Neural cell (in vitro differentiated cells): ENCODE data around the gene PROX2. TPM values are rescaled to one million over a fixed set of nuclear protein-coding genes. Genes with fewer than 3 reads are reported as not detected.

Experiments
- H2AFZ ChIP-seq: fragments of 200-600, 300-800 bp; sonication (generic), shearing (Covaris generic); 2 replicates; pipeline ENCODE4 v1.6.0; 2014; ENCODE audit warnings: low read depth, mild to moderate bottlenecking, antibody characterized with exemption, low read length, moderate library complexity
- H3F3A ChIP-seq: fragments of 200-600 bp; shearing (Covaris generic); 2 replicates; pipeline ENCODE4 v1.6.1; 2016; ENCODE audit warnings: mild to moderate bottlenecking, moderate library complexity, mixed read lengths, antibody characterized with exemption, low read length; ENCODE audit not compliant: insufficient read depth, poor library complexity, severe bottlenecking
- H3K27ac ChIP-seq: fragments of 200-600, 300-800 bp; sonication (generic), shearing (Covaris generic); 2 replicates; pipeline ENCODE4 v1.5.1; 2014; ENCODE audit warnings: mild to moderate bottlenecking, low read length, moderate library complexity
- H3K27me3 ChIP-seq: fragments of 300-800, 200-600 bp; sonication (generic), shearing (Covaris generic); 2 replicates; pipeline ENCODE4 v1.6.0; 2014; ENCODE audit warnings: mild to moderate bottlenecking, low read depth, low read length, moderate library complexity; ENCODE audit not compliant: insufficient read depth
- H3K36me3 ChIP-seq: fragments of 300-800, 200-600 bp; sonication (generic), shearing (Covaris generic); 2 replicates; pipeline ENCODE4 v1.5.1; 2014; ENCODE audit warnings: mild to moderate bottlenecking, antibody characterized with exemption, low read length, moderate library complexity; ENCODE audit not compliant: insufficient read depth
- H3K4me2 ChIP-seq: fragments of 300-800, 200-600 bp; sonication (generic), shearing (Covaris generic); 2 replicates; pipeline ENCODE4 v1.6.0; 2014; ENCODE audit warnings: mild to moderate bottlenecking, low read length
- H3K4me3 ChIP-seq: fragments of 300-800, 200-600 bp; sonication (generic), shearing (Covaris generic); 2 replicates; pipeline ENCODE4 v1.5.1; 2014; ENCODE audit warnings: mild to moderate bottlenecking, low read length, moderate library complexity
- H3K79me2 ChIP-seq: fragments of 200-600 bp; shearing (Covaris generic); replicated peaks from 2 replicates; pipeline ENCODE4 v1.6.0; 2014; ENCODE audit warnings: mild to moderate bottlenecking, low read length, moderate library complexity; ENCODE audit not compliant: insufficient read depth
- H3K9ac ChIP-seq: fragments of 300-800, 200-600 bp; sonication (generic), shearing (Covaris generic); 2 replicates; pipeline ENCODE4 v1.6.1; 2016; ENCODE audit warnings: mild to moderate bottlenecking, low read length, mixed read lengths
- H3K9me2 ChIP-seq: fragments of 200-600 bp; shearing (Covaris generic); 2 replicates; pipeline ENCODE4 v1.6.1; 2016; ENCODE audit warnings: mild to moderate bottlenecking, low read length, mixed read lengths; ENCODE audit not compliant: insufficient read depth
- H3K9me3 ChIP-seq: fragments of 200-600, 300-800 bp; sonication (generic), shearing (Covaris generic); 2 replicates; pipeline ENCODE4 v1.6.1; 2016; ENCODE audit warnings: mild to moderate bottlenecking, mixed run types, low read length, moderate library complexity, mixed read lengths
- H4K20me1 ChIP-seq: fragments of 200-600 bp; shearing (Covaris generic); 2 replicates; pipeline ENCODE4 v1.6.1; 2016; ENCODE audit warnings: mild to moderate bottlenecking, mixed run types; ENCODE audit not compliant: insufficient read depth
- EP300 ChIP-seq: fragments of 450-650 bp; conservative IDR thresholded peaks from 2 replicates; pipeline ENCODE4 v1.6.1; 2014; ENCODE audit warnings: antibody characterized with exemption, mild to moderate bottlenecking, moderate library complexity; ENCODE audit not compliant: poor library complexity, severe bottlenecking
- EZH2 ChIP-seq: fragments of 200-600, 300-800 bp; shearing (Covaris generic), sonication (generic); IDR thresholded peaks from 2 replicates; pipeline ENCODE4 v1.6.1; 2014; ENCODE audit warnings: antibody characterized with exemption, low read length, borderline replicate concordance, mild to moderate bottlenecking; ENCODE audit not compliant: insufficient read depth, poor library complexity, severe bottlenecking
- MXI1 ChIP-seq: fragments of 450-650 bp; conservative IDR thresholded peaks from 2 replicates; pipeline ENCODE4 v1.6.1; 2014; ENCODE audit warnings: antibody characterized with exemption, mild to moderate bottlenecking; ENCODE audit not compliant: poor library complexity, severe bottlenecking
- POLR2AphosphoS5 ChIP-seq: IDR thresholded peaks from 2 replicates; pipeline ENCODE4 v1.6.1; 2012
- RAD21 ChIP-seq: fragments of 450-650 bp; conservative IDR thresholded peaks from 2 replicates; pipeline ENCODE4 v1.6.1; 2014; ENCODE audit warnings: antibody characterized with exemption, mild to moderate bottlenecking, moderate library complexity
- SMC3 ChIP-seq: fragments of 450-650 bp; conservative IDR thresholded peaks from 2 replicates; pipeline ENCODE4 v1.6.1; 2014; ENCODE audit warnings: antibody characterized with exemption, mild to moderate bottlenecking, moderate library complexity; ENCODE audit not compliant: poor library complexity
- TAF1 ChIP-seq: IDR thresholded peaks from 2 replicates; pipeline ENCODE4 v1.6.1; 2012; ENCODE audit warnings: low read depth
- polyA plus RNA-seq: library from polyadenylated mRNA; depleted of rRNA; stranded (reverse); fragments of >200 nt; gene quantifications from 2 replicates; pipeline ENCODE4 v1.2.3, GENCODE V29; 2014
- TF ChIP-seq, protein P1 (sequence below): fragments of 450-650 bp; IDR thresholded peaks from 2 replicates; pipeline ENCODE4 v1.5.1; 2014; ENCODE audit warnings: antibody characterized with exemption, mild to moderate bottlenecking, moderate library complexity; ENCODE audit not compliant: poor library complexity, severe bottlenecking
- TF ChIP-seq, protein P2 (sequence below): IDR thresholded peaks from 2 replicates; pipeline ENCODE4 v1.6.1; 2012; ENCODE audit warnings: borderline replicate concordance

PROX2 gene
- polyA plus RNA-seq, 1 donor from 2014 or later: not detected

GRCh38 chr14:74888164-74889158 is 12.5 kb upstream of the PROX2 start:
- H3K9me2 ChIP-seq: no peaks in the 10 kb centered on the region
- no peaks in the 10 kb centered on the region for H3K36me3 ChIP-seq
- no peaks in the 10 kb centered on the region for H3F3A ChIP-seq
- H3K27me3 ChIP-seq: no peaks in the 10 kb centered on the region
- no peaks in the 10 kb centered on the region for H3K9me3 ChIP-seq
- H3K9ac ChIP-seq: no peak overlapping the region
- TF ChIP-seq SMC3 (no peak), TAF1 (no peak), EZH2 (no peak)
- TF ChIP-seq, protein P1, sequence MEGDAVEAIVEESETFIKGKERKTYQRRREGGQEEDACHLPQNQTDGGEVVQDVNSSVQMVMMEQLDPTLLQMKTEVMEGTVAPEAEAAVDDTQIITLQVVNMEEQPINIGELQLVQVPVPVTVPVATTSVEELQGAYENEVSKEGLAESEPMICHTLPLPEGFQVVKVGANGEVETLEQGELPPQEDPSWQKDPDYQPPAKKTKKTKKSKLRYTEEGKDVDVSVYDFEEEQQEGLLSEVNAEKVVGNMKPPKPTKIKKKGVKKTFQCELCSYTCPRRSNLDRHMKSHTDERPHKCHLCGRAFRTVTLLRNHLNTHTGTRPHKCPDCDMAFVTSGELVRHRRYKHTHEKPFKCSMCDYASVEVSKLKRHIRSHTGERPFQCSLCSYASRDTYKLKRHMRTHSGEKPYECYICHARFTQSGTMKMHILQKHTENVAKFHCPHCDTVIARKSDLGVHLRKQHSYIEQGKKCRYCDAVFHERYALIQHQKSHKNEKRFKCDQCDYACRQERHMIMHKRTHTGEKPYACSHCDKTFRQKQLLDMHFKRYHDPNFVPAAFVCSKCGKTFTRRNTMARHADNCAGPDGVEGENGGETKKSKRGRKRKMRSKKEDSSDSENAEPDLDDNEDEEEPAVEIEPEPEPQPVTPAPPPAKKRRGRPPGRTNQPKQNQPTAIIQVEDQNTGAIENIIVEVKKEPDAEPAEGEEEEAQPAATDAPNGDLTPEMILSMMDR: no peak
- no peak overlapping the region for H2AFZ ChIP-seq
- H4K20me1 ChIP-seq: no peaks in the 10 kb centered on the region
- peaks cover 46% of the 10 kb centered on the region for H3K79me2 ChIP-seq
- no peak overlapping the region for H3K27ac ChIP-seq
- H3K4me3 ChIP-seq: no peak overlapping the region
- H3K4me2 ChIP-seq: no peak overlapping the region

GRCh38 chr14:74886001-74886400 is 10.1 kb upstream of the PROX2 start:
- Histone ChIP-seq H4K20me1 (no peaks in the 10 kb centered on the region), H3K9me3 (no peaks in the 10 kb centered on the region), H3K27ac (no peak overlapping the region), H3K9ac (no peak overlapping the region), H3K4me3 (no peak overlapping the region), H3K36me3 (no peaks in the 10 kb centered on the region), H3F3A (no peaks in the 10 kb centered on the region), H2AFZ (no peak overlapping the region), H3K4me2 (no peak overlapping the region), H3K27me3 (no peaks in the 10 kb centered on the region), H3K9me2 (no peaks in the 10 kb centered on the region), H3K79me2 (peaks cover 63% of the 10 kb centered on the region)
- TF ChIP-seq, protein P2, sequence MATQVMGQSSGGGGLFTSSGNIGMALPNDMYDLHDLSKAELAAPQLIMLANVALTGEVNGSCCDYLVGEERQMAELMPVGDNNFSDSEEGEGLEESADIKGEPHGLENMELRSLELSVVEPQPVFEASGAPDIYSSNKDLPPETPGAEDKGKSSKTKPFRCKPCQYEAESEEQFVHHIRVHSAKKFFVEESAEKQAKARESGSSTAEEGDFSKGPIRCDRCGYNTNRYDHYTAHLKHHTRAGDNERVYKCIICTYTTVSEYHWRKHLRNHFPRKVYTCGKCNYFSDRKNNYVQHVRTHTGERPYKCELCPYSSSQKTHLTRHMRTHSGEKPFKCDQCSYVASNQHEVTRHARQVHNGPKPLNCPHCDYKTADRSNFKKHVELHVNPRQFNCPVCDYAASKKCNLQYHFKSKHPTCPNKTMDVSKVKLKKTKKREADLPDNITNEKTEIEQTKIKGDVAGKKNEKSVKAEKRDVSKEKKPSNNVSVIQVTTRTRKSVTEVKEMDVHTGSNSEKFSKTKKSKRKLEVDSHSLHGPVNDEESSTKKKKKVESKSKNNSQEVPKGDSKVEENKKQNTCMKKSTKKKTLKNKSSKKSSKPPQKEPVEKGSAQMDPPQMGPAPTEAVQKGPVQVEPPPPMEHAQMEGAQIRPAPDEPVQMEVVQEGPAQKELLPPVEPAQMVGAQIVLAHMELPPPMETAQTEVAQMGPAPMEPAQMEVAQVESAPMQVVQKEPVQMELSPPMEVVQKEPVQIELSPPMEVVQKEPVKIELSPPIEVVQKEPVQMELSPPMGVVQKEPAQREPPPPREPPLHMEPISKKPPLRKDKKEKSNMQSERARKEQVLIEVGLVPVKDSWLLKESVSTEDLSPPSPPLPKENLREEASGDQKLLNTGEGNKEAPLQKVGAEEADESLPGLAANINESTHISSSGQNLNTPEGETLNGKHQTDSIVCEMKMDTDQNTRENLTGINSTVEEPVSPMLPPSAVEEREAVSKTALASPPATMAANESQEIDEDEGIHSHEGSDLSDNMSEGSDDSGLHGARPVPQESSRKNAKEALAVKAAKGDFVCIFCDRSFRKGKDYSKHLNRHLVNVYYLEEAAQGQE: no peak
- TF ChIP-seq POLR2AphosphoS5: no peak
- no peak for TF ChIP-seq MXI1
- TF ChIP-seq RAD21: no peak
- no peak for TF ChIP-seq EZH2
- TF ChIP-seq, protein P1: no peak
- TF ChIP-seq EP300: no peak
- no peak for TF ChIP-seq TAF1
- TF ChIP-seq SMC3: no peak
